NCI-H2196 (cell line): ENCODE results near the gene GBX1.

Experiments used
- DNase-seq: peaks from one replicate; lab custom pipeline; 2025; ENCODE audit not compliant: unreplicated experiment; lab: John Stamatoyannopoulos, UW

The GBX1 gene

DNA sequence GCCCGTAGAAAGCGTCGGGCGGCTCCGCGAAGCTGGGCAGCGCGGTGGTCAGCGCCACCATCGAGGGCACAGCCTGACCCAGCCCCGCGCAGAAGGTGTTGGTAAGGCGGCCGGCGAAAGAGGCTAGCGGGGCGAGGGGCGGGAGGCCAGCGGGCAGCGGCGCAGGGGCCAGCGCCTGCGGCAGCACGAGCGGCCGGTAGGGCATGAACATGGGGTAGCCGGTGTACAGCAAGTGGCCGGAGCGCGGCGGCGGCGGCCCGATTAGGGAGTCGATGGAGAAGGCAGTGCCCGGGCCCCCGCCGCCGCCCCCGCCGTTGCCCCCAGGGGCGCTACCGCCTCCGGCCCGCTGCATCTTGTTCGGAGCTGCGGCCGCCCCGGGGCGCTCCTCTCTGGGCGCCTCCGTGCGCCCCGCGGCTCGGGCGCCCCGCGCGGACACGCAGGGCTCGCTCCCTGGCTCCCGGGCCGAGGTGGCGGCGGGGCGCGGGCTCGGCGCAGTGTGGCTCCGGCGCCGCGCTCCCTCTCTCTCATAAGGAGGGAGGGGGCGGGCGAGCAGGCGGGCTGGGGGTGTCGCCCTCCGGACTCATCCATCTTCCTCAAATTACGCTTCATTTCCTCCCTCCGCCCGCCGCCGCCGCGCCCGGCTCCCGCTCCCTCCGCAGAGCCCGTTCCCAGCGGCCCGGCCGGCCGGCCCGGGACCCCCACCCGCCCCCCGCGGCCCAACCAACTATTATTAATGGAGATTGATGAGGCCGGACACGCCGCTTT is at the start of gene GBX1:
Gene GBX1, minus strand, starts transcription at position 498 of the 765 bp plus-strand sequence. Its CDS starts 146 bp downstream, at position 352.
- no peak for DNase-seq

DNA sequence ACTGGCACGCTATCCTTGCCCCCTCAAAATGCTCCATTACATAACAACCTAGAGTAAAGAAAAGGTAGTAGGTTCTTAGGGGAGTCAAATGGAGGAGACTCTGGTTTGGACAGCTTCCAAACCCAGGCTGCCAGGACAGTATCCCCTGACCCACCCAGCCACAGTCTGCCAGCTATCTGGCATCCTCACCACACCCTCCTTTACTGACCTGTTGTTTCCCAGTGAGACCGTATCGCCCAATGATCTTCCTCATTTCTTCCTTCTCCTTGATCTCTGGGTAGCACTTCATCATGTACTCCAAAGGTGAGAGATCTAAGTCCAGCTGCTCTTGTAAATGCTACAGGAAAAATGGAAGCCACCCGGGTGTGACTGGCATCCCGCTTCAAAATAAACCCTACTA is 47.9 kb upstream of the GBX1 start:
- DNase-seq: no peak

DNA sequence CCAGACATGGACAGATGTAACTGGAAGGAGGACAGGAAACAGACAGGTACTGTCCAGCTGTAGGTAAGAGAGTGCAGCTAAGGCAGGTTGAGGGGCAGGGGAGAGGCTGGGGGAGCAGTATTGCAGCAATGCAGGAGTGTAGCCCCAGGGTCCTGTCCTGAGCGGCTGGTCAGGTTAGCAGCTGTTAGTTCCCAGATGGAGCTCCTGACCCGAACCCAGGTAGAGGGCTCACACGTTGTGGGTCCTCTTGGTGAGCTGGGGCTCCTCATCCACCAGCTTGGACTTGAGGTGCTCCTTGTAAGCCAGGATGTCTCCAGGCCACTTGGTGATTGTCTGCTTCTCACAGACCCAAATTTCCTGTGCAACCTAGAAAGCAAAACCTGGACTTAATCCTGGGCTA is 46.3 kb upstream of the GBX1 start:
- no peak for DNase-seq

GRCh38 chr7:151212626-151213025 is 45.1 kb upstream of the GBX1 start:
- no peak for DNase-seq

- no peak for DNase-seq
Observed at GRCh38 chr7:151211155-151211772, 43.8 kb upstream of the GBX1 start.

DNA sequence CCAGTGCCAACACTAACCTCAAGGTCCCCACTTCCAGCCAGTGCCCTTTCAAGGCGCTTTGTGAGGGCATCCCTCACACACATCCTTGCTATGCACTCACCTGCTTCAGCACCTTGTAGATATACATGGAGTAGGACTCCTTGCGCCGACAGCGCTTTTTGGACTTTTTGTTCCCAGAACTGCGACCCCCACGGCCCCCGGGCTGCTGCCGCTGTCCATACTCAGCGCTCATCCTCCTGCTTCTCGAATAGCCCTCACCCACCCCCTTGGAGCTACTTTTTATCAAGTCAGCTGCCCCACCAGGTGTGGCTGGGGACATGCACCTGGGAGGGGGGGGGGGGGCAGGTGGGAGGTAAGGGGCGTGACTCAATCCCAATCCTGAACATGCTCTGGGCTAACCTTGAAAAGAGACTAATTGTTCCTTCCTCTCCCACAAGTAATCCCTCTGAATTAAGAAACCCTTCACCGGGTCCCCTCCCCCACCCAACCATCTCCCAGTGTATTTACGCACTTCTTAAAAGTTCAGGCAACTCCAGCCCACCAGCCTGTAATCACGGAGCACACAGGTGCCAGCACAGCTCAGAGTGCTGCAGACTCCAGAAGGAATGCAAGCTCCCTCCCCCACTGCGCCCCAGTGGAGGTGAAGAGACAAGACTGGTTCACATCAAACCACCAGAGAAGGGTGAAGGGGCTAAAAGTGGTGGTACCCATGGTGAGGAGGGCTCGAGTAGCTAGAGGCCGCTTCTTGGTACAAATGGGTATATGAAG is 42.8 kb upstream of the GBX1 start, which contains the start of gene H2BK1:
Gene H2BK1, minus strand, starts transcription at position 402 of the 768 bp plus-strand sequence. Its CDS starts 170 bp downstream, at position 232.
- no peak for DNase-seq

DNA sequence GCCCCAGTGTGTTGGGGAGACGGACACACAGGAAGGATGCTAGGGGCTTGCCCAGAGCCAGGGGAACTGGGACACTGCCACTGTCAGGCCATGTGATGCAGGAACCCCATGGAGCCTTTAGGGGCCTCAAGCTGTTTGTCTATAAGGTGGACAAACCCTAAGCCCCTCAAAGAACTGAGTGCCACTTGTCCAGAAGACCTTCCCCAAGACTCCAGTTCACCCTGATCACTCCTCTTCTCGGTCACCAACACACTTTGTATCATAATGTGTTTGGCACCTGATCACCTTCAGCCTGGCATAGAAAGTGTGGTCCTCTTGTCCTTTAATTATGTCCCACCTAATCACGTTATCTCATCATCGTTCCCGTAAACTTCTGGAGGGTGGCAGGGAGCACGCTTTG is 42.1 kb upstream of the GBX1 start:
- DNase-seq: no peak

DNA sequence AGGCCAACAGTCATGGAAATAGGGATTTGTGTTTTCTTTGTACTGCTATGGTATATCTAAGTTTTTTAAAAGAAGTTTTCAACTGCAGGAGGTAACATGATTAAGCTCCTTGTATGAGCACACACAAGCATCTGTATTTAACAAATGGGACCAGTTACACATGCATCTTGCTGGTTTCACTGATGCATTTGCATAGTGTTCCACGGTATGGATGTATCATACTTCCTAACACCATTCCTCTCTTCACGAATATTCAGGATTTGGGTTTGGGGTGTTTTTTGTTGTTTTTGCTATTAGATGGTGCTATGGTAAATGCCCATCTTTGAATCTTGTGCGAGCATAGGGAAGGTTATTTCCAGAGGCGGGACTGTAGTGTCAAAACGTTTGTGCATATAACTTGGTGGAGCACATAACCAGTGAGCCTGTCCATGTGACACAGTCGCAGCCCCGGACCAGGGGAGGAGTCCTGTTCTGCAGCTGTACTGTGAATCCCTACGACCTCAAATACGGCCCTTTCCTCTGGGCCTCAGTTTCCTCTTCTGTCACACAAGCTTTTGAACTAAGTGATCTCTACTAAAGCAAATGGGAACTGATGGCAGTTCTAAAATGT is 40.9 kb upstream of the GBX1 start:
- DNase-seq: no peak

DNA sequence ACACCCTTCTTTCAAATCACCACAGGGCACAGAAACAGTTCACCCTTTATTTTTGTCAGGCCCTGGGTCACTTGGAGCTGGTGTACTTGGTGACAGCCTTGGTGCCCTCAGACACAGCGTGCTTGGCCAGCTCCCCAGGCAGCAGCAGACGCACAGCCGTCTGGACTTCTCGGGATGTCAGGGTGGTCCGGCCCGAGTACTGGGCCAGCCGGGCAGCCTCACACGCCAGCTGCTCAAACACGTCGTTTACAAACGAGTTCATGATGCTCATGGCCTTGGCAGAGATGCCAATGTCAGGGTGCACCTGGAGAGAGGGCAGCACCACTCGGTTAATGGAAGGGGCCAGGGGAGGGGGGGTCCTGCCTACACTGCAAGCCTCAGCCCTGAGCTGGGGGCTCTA is 40.3 kb upstream of the GBX1 start:
- DNase-seq: no peak

- no peak for DNase-seq
Observed at GRCh38 chr7:151207315-151207714, 39.8 kb upstream of the GBX1 start.

- DNase-seq: no peak
Observed at GRCh38 chr7:151206914-151207313, 39.4 kb upstream of the GBX1 start.

GRCh38 chr7:151205730-151206129 is 38.2 kb upstream of the GBX1 start:
- DNase-seq: no peak

DNA sequence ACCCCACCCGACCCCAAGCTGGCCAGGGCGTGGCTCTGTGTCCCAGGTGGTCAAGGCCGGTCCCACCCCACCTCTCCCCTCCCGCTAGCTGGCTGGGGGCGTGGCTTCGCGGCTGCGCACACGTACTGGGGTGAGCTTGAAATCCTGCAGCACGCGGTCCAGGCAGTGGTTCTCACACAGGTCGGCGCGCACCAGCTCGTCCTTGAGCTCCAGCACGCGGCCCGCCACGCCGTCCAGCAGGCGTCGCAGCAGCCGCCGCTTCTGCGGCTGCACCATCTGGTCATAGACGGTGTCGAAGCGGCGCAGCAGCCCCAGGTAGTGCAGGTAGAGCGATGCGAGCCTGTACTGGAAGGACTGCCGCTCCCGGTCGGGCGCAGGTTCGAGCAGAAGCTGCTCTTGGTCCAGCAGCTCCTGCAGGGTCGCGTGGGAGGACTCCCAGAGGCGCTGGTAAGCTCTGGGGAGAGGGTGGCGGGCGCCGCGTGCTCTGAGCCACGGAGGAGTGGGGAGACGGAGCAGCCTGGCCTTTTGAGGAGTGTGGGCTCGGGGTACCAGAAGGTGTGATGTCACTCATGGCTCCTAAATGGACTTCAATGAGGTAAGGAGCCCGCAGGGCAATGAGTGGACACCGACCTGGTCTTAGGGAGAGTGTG is 37.0 kb upstream of the GBX1 start:
- no peak for DNase-seq

GRCh38 chr7:151202836-151203235 is 35.3 kb upstream of the GBX1 start:
- DNase-seq: no peak

GRCh38 chr7:151201751-151202150 is 34.3 kb upstream of the GBX1 start:
- no peak for DNase-seq

GRCh38 chr7:151201344-151201743 is 33.9 kb upstream of the GBX1 start:
- no peak for DNase-seq

GRCh38 chr7:151198945-151199848 is 31.7 kb upstream of the GBX1 start:
- no peak for DNase-seq

DNA sequence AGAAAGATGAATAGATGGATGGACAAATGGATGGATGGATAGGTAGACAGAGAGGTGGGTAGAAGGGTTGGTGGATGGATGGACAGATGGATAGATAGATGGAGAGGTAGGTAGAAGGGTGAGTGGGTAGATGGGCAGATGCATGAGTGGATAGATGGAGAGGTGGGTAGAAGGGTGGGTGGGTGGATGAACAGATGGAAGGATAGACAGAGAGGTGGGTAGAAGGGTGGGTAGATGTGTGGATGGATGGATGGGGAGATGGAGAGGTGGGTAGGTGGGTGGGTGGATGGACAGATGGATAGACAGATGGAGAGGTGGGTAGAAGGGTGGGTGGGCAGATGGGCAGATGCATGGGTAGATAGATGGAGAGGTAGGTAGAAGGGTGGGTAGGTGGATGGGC is 30.4 kb upstream of the GBX1 start:
- DNase-seq: no peak

GRCh38 chr7:151195616-151196450 is 28.3 kb upstream of the GBX1 start:
- no peak for DNase-seq
